OCI-LY3 (cell line): ENCODE results near the gene TULP3.

ENCODE experiments used
- EZH2phosphoT487 ChIP-seq: fragments of 200-600 bp; shearing (Covaris generic); IDR thresholded peaks from 2 replicates; pipeline ENCODE4 v1.6.1; 2018; ENCODE audit warnings: antibody characterized with exemption, mixed run types, low read depth
- TF ChIP-seq, protein P1 (sequence below): fragments of 200-600, 300-600 bp; sonication (generic); IDR thresholded peaks from 2 replicates; pipeline ENCODE4 v1.5.1; 2014; ENCODE audit warnings: antibody characterized with exemption, low read length, low read depth

DNA sequence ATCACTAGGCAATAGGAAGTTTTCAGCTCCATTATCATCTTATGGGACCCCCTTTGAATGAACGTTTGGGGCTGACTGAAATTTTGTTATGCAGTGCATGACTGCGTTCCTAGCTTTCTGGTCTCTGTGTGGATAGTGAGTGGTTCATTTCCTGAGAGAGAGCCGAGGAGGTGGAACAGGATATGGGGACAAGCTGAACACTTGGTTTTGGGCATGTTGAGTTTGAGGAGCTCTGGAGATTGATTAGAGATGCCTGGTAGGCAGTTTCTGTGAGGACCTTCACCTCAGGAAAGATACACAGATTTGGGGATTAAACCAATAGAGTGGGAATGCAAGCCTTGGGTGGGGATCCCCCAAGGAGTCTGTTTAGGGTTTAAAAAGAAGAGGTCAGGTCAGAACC, 96.2 kb downstream of the TULP3 start:
- TF ChIP-seq, protein P1, sequence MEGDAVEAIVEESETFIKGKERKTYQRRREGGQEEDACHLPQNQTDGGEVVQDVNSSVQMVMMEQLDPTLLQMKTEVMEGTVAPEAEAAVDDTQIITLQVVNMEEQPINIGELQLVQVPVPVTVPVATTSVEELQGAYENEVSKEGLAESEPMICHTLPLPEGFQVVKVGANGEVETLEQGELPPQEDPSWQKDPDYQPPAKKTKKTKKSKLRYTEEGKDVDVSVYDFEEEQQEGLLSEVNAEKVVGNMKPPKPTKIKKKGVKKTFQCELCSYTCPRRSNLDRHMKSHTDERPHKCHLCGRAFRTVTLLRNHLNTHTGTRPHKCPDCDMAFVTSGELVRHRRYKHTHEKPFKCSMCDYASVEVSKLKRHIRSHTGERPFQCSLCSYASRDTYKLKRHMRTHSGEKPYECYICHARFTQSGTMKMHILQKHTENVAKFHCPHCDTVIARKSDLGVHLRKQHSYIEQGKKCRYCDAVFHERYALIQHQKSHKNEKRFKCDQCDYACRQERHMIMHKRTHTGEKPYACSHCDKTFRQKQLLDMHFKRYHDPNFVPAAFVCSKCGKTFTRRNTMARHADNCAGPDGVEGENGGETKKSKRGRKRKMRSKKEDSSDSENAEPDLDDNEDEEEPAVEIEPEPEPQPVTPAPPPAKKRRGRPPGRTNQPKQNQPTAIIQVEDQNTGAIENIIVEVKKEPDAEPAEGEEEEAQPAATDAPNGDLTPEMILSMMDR = no peak
- no peak for TF ChIP-seq EZH2phosphoT487
